Liver (tissue), 9 donors: Measurements from ENCODE around the gene UBE2D2. TPM values are rescaled to one million over a fixed set of nuclear protein-coding genes. Genes with fewer than 3 reads are reported as not detected.

ENCODE experiments used
- DNase-seq: peaks from one replicate; pipeline ENCODE4 v3.0.0-alpha.2; 2017; ENCODE audit warnings: low spot score
- H3K27ac ChIP-seq, 2 donors: one replicate each; pipeline ENCODE4 v1.7.0; 2013; ENCODE audit warnings: inconsistent platforms in 2 of 2, low read length in 2 of 2, control low read depth in 1 of 2, low read depth in 1 of 2, mild to moderate bottlenecking in 1 of 2
- H3K27me3 ChIP-seq, 4 donors: one replicate each; pipeline versions ENCODE4 v1.6.1 to v1.7.0; 2013; ENCODE audit warnings: low read length in 3 of 4, inconsistent platforms in 1 of 4, mild to moderate bottlenecking in 1 of 4, moderate library complexity in 1 of 4; ENCODE audit not compliant: control insufficient read depth in 4 of 4, insufficient read depth in 4 of 4
- H3K36me3 ChIP-seq, 4 donors: one replicate each; pipeline versions ENCODE4 v1.6.1 to v1.7.0; 2013; ENCODE audit warnings: low read length in 3 of 4, mild to moderate bottlenecking in 3 of 4, low read depth in 1 of 4, moderate library complexity in 1 of 4; ENCODE audit not compliant: control insufficient read depth in 4 of 4, insufficient read depth in 3 of 4
- H3K4me1 ChIP-seq, 4 donors: one replicate each; pipeline versions ENCODE4 v1.6.1 to v1.7.0; 2013; ENCODE audit warnings: low read length in 3 of 4, mild to moderate bottlenecking in 3 of 4, moderate library complexity in 1 of 4; ENCODE audit not compliant: control insufficient read depth in 4 of 4, insufficient read depth in 4 of 4
- H3K4me3 ChIP-seq, 3 donors: one replicate each; pipeline versions ENCODE4 v1.6.1 to v1.7.0; 2013; ENCODE audit warnings: low read length in 3 of 3, control low read depth in 1 of 3, low read depth in 1 of 3, mild to moderate bottlenecking in 1 of 3
- H3K9ac ChIP-seq, 2 donors: one replicate each; pipeline ENCODE4 v1.7.0; 2013; ENCODE audit warnings: low read length in 2 of 2, mild to moderate bottlenecking in 2 of 2, moderate library complexity in 2 of 2, control low read depth in 1 of 2, low read depth in 1 of 2
- H3K9me3 ChIP-seq, 4 donors: one replicate each; pipeline versions ENCODE4 v1.6.1 to v1.7.0; 2013; ENCODE audit warnings: low read length in 3 of 4; ENCODE audit not compliant: control insufficient read depth in 4 of 4
- CTCF ChIP-seq: fragments of 150-350 bp; IDR thresholded peaks from 2 replicates; pipeline ENCODE4 v1.5.1; 2017; ENCODE audit warnings: improper control_type of control experiment, low read depth, low read length; ENCODE audit not compliant: missing input control
- FOXA1 ChIP-seq: IDR thresholded peaks from 2 replicates; pipeline ENCODE4 v1.6.1; 2016; ENCODE audit warnings: antibody characterized with exemption
- FOXA2 ChIP-seq: IDR thresholded peaks from 2 replicates; pipeline ENCODE4 v1.6.1; 2016; ENCODE audit warnings: antibody characterized with exemption
- GABPA ChIP-seq, 2 donors: IDR thresholded peaks in 1 of 2; conservative IDR thresholded peaks in 1 of 2; 2 replicates each; pipeline ENCODE4 v1.6.1; 2016; ENCODE audit warnings: antibody characterized with exemption in 2 of 2, mild to moderate bottlenecking in 1 of 2, moderate library complexity in 1 of 2
- JUND ChIP-seq, 2 donors: IDR thresholded peaks; 2 replicates each; pipeline ENCODE4 v1.6.1; 2016; ENCODE audit warnings: antibody characterized with exemption in 2 of 2
- MAX ChIP-seq: IDR thresholded peaks from 2 replicates; pipeline ENCODE4 v1.6.1; 2016; ENCODE audit warnings: antibody characterized with exemption
- NR2F2 ChIP-seq: IDR thresholded peaks from 2 replicates; pipeline ENCODE4 v1.6.1; 2016; ENCODE audit warnings: antibody characterized with exemption
- RAD21 ChIP-seq, 2 donors: IDR thresholded peaks; 2 replicates each; pipeline ENCODE4 v1.6.1; 2016; ENCODE audit warnings: antibody characterized with exemption in 2 of 2, mild to moderate bottlenecking in 2 of 2
- REST ChIP-seq: IDR thresholded peaks from 2 replicates; pipeline ENCODE4 v1.6.1; 2016; ENCODE audit warnings: antibody characterized with exemption, mild to moderate bottlenecking
- RXRA ChIP-seq, 2 donors: IDR thresholded peaks; 2 replicates each; pipeline ENCODE4 v1.6.1; 2017 to 2018; ENCODE audit warnings: antibody characterized with exemption in 2 of 2, mild to moderate bottlenecking in 1 of 2
- SP1 ChIP-seq: IDR thresholded peaks from 2 replicates; pipeline ENCODE4 v1.6.1; 2018; ENCODE audit warnings: antibody characterized with exemption, mild to moderate bottlenecking
- TAF1 ChIP-seq: conservative IDR thresholded peaks from 2 replicates; pipeline ENCODE4 v1.6.1; 2016; ENCODE audit warnings: antibody characterized with exemption, mild to moderate bottlenecking
- YY1 ChIP-seq: IDR thresholded peaks from 2 replicates; pipeline ENCODE4 v1.6.1; 2016; ENCODE audit warnings: antibody characterized with exemption, mild to moderate bottlenecking
- WGBS: extraction: QIAGEN DNeasy Blood & Tissue Kit; methylation state at CpG from one replicate; pipeline ENCODE4 v1.1.7; 2013; 5-methylcytosine and 5-hydroxymethylcytosine counted together
- polyA plus RNA-seq, 2 donors: library from polyadenylated mRNA; stranded (reverse) in 1 of 2; unstranded in 1 of 2; fragments of 200-250 nt in 1 of 2; fragments of >200 nt in 1 of 2; fragmentation: Nextera tagmentation in 1 of 2; extraction: Ambion mirVana in 1 of 2; gene quantifications; one replicate each; pipeline versions ENCODE4 v1.2.1 to v1.2.3, GENCODE V29; 2013 to 2015
- total RNA-seq, 2 donors: library from RNA; depleted of rRNA; stranded (reverse); fragments of >200 nt; gene quantifications; one replicate each; pipeline ENCODE4 v1.2.3, GENCODE V29; 2014
- TF ChIP-seq, protein P1 (sequence below): IDR thresholded peaks from 2 replicates; pipeline ENCODE4 v1.6.1; 2016; ENCODE audit warnings: antibody characterized with exemption
- donor health status: healthy.
- donor health status: healthy.
- donor health status: healthy.
- donor health status: healthy.
- donor health status: healthy.

Gene UBE2D2
- total and polyA plus RNA-seq, 4 donors, result 17.0 to 53.6 (median 41.4) TPM

DNA sequence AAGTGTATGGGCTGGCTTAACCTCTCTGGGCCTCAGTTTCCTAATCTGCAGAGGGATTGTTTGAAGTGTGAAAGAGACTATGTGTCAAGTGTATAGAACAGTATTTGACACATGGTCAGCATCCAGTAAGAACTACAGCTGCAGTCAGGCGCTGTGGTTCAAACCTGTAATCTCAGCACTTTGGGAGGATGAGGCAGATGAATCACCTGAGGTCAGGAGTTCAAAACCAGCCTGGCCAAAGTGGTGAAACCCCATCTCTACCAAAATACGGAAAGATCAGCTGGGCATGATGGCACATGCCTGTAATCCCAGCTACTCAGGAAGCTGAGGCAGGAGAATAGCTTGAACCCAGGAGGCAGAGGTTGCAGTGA is 46.7 kb upstream of the UBE2D2 start:
- no peak overlapping the region for H3K27ac ChIP-seq
- H3K9me3 ChIP-seq, result no peaks in the 10 kb centered on the region
- peaks cover 0 to 9% (median 2%) of the 10 kb centered on the region in 4 donors for H3K4me1 ChIP-seq
- H3K27me3 ChIP-seq, result no peaks in the 10 kb centered on the region
- 90% methylated on average over 2 of the region's 2 CpGs for WGBS
- DNase-seq, result no peak
- no peaks in the 10 kb centered on the region for H3K36me3 ChIP-seq
- H3K4me3 ChIP-seq, result no peak overlapping the region
- no peak for TF ChIP-seq RXRA (IDR thresholded peaks at IDR 0.05)
- TF ChIP-seq MAX, result no peak
- no peak for TF ChIP-seq FOXA1
- no peak for TF ChIP-seq GABPA (IDR thresholded peaks at IDR 0.05 in 1 of 2, conservative IDR thresholded peaks at IDR 0.05 in 1 of 2)
- no peak overlapping the region for H3K9ac ChIP-seq

DNA sequence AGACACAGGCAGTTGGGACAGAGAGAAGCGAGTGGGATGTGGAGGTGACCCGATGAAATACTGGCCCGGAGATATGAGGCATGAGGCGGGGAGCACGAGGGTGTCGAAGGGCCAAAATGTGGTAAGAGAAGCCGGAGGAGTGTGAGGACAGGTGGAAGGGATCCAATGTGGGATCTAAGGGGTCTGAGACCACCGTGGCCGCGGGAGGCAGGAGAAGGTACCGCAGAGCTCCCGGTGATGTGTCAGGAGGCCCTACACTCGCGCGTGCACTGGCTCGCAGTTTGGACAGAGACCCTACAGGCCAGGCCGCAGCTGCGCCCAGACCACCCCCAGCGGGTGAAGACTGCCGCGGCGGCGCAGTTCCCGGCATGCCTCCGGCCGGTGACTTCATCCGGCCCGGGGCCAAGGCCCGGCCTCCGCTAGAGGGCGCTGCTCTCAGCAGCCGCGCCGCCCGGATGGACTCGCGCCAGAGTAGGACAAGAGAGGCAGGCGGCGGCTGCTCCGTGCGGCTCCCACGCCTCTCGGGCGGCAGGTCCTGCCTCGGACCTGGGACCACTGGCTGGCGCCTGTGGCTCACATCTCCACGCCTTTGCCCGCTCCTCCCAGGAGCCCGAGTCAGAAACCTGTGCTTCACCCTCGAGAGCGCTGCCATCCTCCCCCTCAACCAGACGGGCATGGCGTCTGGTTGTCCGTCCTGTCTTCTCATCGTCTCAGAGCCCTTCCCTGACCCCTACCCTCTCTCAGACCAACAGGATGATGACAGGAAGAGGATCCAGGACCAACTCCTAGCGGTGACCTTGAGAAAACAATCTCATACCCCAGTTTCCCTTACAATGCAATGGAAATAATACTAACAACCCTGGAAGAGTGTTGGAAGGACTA is 43.2 kb upstream of the UBE2D2 start:
- Histone ChIP-seq H3K27me3 (no peaks in the 10 kb centered on the region), H3K9me3 (no peaks in the 10 kb centered on the region), H3K4me1 (peaks cover 0 to 9% (median 2%) of the 10 kb centered on the region in 4 donors), H3K36me3 (no peaks in the 10 kb centered on the region), H3K9ac (peak overlapping the region; percentile 67 to 90), H3K4me3 (peak overlapping the region; percentile 47 to 76 (median 54)), H3K27ac (peak overlapping the region; percentile 73)
- DNase-seq, result peak; percentile 93
- WGBS, result 5% methylated on average over 56 of the region's 56 CpGs
- TF ChIP-seq CTCF, result peak; percentile 94
- peak; percentile 89 for TF ChIP-seq NR2F2
- TF ChIP-seq YY1, result peak; percentile 23
- TF ChIP-seq REST, result no peak
- TF ChIP-seq TAF1, result peak; percentile 52
- TF ChIP-seq, protein P1, sequence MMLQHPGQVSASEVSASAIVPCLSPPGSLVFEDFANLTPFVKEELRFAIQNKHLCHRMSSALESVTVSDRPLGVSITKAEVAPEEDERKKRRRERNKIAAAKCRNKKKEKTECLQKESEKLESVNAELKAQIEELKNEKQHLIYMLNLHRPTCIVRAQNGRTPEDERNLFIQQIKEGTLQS, result no peak
- peak; percentile 22 for TF ChIP-seq SP1
- no peak for TF ChIP-seq FOXA2
- TF ChIP-seq RAD21 (IDR thresholded peaks at IDR 0.05), result peak; percentile 77 to 86
- peak in 1 of 2 donors; percentile 19 for TF ChIP-seq RXRA (IDR thresholded peaks at IDR 0.05)
- TF ChIP-seq JUND (IDR thresholded peaks at IDR 0.05), result peak; percentile 88 to 92
